Measurements from ENCODE around the gene MTCL1. TPM values are rescaled to one million over a fixed set of nuclear protein-coding genes. Genes with fewer than 3 reads are reported as not detected.

MTCL1 gene
- total RNA-seq, 1 experiment from 2014 or later = 22.7 TPM

DNA sequence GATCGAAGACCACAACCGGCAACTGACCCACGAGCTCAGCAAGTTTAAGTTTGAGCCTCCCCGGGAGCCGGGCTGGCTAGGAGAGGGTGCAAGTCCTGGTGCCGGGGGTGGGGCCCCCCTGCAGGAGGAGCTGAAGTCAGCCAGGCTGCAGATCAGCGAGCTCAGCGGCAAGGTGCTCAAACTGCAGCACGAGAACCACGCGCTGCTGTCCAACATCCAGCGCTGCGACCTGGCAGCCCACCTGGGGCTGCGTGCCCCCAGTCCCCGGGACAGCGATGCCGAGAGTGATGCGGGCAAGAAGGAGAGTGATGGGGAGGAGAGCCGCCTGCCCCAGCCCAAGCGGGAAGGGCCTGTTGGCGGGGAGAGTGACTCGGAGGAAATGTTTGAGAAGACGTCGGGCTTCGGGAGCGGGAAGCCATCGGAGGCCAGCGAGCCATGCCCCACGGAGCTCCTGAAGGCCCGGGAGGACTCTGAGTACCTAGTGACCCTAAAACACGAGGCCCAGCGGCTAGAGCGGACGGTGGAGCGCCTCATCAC is 78.7 kb downstream of the MTCL1 start:
- Histone ChIP-seq H2AFZ (ENCODE audit: low read depth, low read length, poor library complexity, severe bottlenecking) (no peak overlapping the region), H3K9ac (ENCODE audit: low read length) (no peak overlapping the region), H3K4me2 (ENCODE audit: low read length) (no peak overlapping the region), H3K9me2 (ENCODE audit: insufficient read depth) (no peaks in the 10 kb centered on the region), H3K4me3 (replicated peaks in 1 of 2; ENCODE audit: low read depth in 1 of 2, low read length in 2 of 2) (no peak overlapping the region), H3K27me3 (ENCODE audit: insufficient read depth, low read length) (no peaks in the 10 kb centered on the region), H3K9me3 (ENCODE audit: control insufficient read depth in 1 of 2, insufficient read depth in 1 of 2, low read depth in 1 of 2, low read length in 2 of 2) (no peaks in the 10 kb centered on the region), H3K36me3 (ENCODE audit: control insufficient read depth in 1 of 2, insufficient read depth in 2 of 2, low read length in 2 of 2) (peaks cover 0 to 8% of the 10 kb centered on the region in 2 experiments; a peak in 1 of 4 replicates), H4K20me1 (ENCODE audit: insufficient read depth) (no peaks in the 10 kb centered on the region), H3K27ac (ENCODE audit: low read depth, low read length) (no peak overlapping the region), H3K4me1 (ENCODE audit: control insufficient read depth in 1 of 2, insufficient read depth in 2 of 2, low read length in 2 of 2) (no peaks in the 10 kb centered on the region), H3K79me2 (ENCODE audit: insufficient read depth, low read length) (no peaks in the 10 kb centered on the region)
- BruUV-seq (replicated peaks) = no TSS peak
- ChIA-PET RAD21 (ENCODE audit: low non-redundant PET in 1 of 2, low total read pairs in 2 of 2, uncharacterized antibody in 2 of 2, unreplicated experiment in 2 of 2) (no interaction called here), CTCF (no interaction called here), POLR2A (no interaction called here)
- intact Hi-C loops (cut with micrococcal nuclease) = no loop called here
- no peak for TF ChIP-seq ZNF274 (IDR thresholded peaks at IDR 0.05; ENCODE audit: low read depth, low read length)
- TF ChIP-seq ZFX (IDR thresholded peaks at IDR 0.05) = no peak
- TF ChIP-seq, protein P1, sequence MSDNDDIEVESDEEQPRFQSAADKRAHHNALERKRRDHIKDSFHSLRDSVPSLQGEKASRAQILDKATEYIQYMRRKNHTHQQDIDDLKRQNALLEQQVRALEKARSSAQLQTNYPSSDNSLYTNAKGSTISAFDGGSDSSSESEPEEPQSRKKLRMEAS (IDR thresholded peaks at IDR 0.05) = no peak
- TF ChIP-seq, protein P2, sequence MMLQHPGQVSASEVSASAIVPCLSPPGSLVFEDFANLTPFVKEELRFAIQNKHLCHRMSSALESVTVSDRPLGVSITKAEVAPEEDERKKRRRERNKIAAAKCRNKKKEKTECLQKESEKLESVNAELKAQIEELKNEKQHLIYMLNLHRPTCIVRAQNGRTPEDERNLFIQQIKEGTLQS (IDR thresholded peaks at IDR 0.05) = no peak
- ATAC-seq (no peak), DNase-seq (ENCODE audit: low read depth, low spot score) (no peak)

DNA sequence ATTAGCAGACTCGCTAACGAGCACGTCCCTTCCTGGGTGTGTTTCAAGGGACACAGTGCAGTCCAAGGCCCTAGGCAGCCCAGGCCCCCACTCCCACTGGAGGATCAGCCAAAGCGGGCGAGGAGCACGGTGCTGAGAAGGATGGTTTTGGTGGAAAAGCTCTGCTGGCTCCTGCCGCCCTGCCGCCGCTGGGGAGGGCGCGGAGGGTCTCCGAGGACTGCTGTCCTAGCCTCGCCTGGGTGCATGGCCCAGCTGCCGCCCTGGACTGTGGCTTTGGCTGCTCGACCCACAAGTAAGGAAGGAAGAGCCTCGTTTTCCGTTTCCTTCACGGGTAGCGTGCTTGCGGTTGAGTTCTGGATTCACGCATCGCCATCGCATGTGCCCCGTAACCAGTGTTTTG is 79.9 kb downstream of the MTCL1 start:
- no TSS peak for BruUV-seq (replicated peaks)
- Histone ChIP-seq H2AFZ (ENCODE audit: low read depth, low read length, poor library complexity, severe bottlenecking) (no peak overlapping the region), H3K4me1 (ENCODE audit: control insufficient read depth in 1 of 2, insufficient read depth in 2 of 2, low read length in 2 of 2) (no peaks in the 10 kb centered on the region), H3K79me2 (ENCODE audit: insufficient read depth, low read length) (no peaks in the 10 kb centered on the region), H3K9me2 (ENCODE audit: insufficient read depth) (no peaks in the 10 kb centered on the region), H3K9ac (ENCODE audit: low read length) (no peak overlapping the region), H3K4me2 (ENCODE audit: low read length) (no peak overlapping the region), H3K9me3 (ENCODE audit: control insufficient read depth in 1 of 2, insufficient read depth in 1 of 2, low read depth in 1 of 2, low read length in 2 of 2) (no peaks in the 10 kb centered on the region), H3K4me3 (replicated peaks in 1 of 2; ENCODE audit: low read depth in 1 of 2, low read length in 2 of 2) (no peak overlapping the region), H3K27ac (ENCODE audit: low read depth, low read length) (no peak overlapping the region), H3K27me3 (ENCODE audit: insufficient read depth, low read length) (no peaks in the 10 kb centered on the region), H3K36me3 (ENCODE audit: control insufficient read depth in 1 of 2, insufficient read depth in 2 of 2, low read length in 2 of 2) (peaks cover 0 to 8% of the 10 kb centered on the region in 2 experiments; a peak in 1 of 4 replicates), H4K20me1 (ENCODE audit: insufficient read depth) (no peaks in the 10 kb centered on the region)
- TF ChIP-seq ZFX (IDR thresholded peaks at IDR 0.05) (no peak), EZH2 (IDR thresholded peaks at IDR 0.05) (no peak), EZH2phosphoT487 (IDR thresholded peaks at IDR 0.05; ENCODE audit: borderline replicate concordance) (no peak), POLR2A (IDR thresholded peaks at IDR 0.05; ENCODE audit: borderline replicate concordance, extremely low read depth, insufficient read depth, insufficient read length) (no peak), ZNF274 (IDR thresholded peaks at IDR 0.05; ENCODE audit: low read depth, low read length) (no peak), POLR2AphosphoS5 (IDR thresholded peaks at IDR 0.05; ENCODE audit: low read depth, low read length) (no peak), FOSL1 (IDR thresholded peaks at IDR 0.05; ENCODE audit: low read depth) (no peak)
- TF ChIP-seq, protein P3, sequence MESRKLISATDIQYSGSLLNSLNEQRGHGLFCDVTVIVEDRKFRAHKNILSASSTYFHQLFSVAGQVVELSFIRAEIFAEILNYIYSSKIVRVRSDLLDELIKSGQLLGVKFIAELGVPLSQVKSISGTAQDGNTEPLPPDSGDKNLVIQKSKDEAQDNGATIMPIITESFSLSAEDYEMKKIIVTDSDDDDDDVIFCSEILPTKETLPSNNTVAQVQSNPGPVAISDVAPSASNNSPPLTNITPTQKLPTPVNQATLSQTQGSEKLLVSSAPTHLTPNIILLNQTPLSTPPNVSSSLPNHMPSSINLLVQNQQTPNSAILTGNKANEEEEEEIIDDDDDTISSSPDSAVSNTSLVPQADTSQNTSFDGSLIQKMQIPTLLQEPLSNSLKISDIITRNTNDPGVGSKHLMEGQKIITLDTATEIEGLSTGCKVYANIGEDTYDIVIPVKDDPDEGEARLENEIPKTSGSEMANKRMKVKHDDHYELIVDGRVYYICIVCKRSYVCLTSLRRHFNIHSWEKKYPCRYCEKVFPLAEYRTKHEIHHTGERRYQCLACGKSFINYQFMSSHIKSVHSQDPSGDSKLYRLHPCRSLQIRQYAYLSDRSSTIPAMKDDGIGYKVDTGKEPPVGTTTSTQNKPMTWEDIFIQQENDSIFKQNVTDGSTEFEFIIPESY (IDR thresholded peaks at IDR 0.05; ENCODE audit: extremely low read depth, insufficient replicate concordance, low read length) = no peak
- ATAC-seq = no peak
- RAD21 ChIA-PET (ENCODE audit: low non-redundant PET in 1 of 2, low total read pairs in 2 of 2, uncharacterized antibody in 2 of 2, unreplicated experiment in 2 of 2) = no interaction called here
- no peak for DNase-seq (ENCODE audit: low read depth, low spot score)
- POLR2A ChIA-PET = no interaction called here
- intact Hi-C loops (cut with micrococcal nuclease) = no loop called here
- CTCF ChIA-PET = no interaction called here

Measured in HCT116 (cell line).